GM20000 (cell line): ENCODE results near the gene AP1AR.

Source experiments
- DNase-seq: peaks from one replicate; pipeline ENCODE4 v3.0.0; 2012; ENCODE audit warnings: low spot score
- CTCF ChIP-seq: IDR thresholded peaks from 2 replicates; pipeline ENCODE4 v1.5.1; 2012; ENCODE audit warnings: mild to moderate bottlenecking, control low read depth; ENCODE audit errors: extremely low read depth, missing control alignments

The AP1AR gene

DNA sequence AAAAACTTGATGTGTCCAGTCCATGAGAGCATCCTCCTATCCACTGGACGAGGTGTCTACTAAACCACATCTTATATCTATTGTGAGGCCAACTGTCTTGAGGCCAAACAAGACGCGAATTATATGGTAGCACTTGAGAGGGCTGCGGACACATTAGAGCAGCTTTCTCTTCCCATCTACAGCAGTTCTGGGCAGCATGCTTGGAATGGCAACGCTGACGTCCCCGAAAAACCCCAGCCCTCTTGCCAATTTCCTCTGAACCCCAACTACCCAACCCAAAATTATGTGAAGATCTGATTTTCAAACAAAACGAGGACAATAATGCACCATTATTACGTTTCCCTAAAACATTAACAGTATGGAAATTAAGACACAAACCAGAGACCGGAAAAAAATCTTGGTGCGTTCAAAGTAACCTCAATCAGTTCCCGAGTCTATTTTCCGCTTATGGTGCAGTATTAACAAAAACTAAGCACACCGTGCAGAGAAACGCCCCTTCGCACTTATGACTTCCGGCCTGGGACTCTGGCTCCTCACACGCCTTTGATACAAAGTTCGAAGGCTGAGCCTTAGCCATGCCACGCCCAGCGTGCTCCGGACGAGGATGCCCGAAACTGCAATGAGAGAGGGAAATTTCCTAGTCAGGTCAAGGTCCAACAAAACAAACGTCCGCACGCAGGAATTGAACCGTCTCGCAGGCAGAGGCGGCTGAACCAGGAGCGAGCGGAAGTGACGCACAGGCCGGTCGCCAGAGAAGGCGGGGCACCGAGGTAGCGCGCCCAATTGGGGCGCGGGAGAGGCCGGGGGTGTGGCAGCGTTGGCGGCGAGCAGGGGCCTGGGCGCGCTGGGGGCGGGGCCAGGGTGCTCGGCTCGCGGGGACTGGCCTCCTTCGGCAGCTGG, 458 bp upstream of the AP1AR start:
- no peak for TF ChIP-seq CTCF
- DNase-seq, result peak; percentile 97

GRCh38 chr4:112234952-112235609, 3.5 kb downstream of the AP1AR start:
- peak; percentile 52 for DNase-seq
- TF ChIP-seq CTCF, result peak; percentile 46

DNA sequence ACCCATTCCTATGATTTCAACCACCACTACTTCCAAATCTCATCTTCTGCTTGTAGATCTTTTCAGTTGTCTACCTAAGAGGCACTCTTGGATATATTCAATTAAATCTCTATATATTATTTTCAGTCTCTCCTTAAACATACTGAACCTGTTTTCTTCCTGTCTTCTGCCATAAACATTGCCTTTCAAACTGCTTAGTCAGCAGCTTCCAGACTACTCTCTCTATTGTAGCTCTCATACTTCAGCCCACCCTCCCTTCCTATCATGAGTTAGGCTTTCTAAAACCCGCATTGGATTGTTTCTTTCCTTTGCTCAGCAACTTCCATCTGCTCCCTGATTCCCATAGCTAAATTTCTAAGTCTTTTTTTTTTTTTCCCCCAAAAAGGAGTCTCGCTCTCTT, 4.5 kb downstream of the AP1AR start:
- DNase-seq, result no peak
- no peak for TF ChIP-seq CTCF

DNA sequence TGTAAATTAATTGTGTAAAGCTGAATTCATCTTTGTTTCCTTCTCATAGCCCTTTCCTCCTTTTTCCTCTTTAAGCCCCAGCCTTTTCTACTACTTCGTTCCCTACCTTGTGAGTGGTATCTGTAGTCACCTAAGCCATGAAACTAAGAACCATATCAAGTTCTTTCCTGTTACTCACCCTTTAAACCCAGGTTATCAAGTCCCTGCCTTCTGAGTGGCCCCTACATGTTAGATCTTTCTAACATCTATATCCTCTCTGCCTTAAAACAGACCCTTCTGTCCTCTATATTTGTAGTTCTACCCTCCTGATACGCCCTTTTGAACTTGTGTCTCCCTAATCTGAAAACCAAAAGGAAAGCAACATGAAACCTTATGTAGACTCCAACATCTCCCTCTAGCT, 7.2 kb downstream of the AP1AR start:
- TF ChIP-seq CTCF, result no peak
- DNase-seq, result no peak

GRCh38 chr4:112245383-112245782, 13.8 kb downstream of the AP1AR start:
- no peak for DNase-seq
- TF ChIP-seq CTCF, result no peak

DNA sequence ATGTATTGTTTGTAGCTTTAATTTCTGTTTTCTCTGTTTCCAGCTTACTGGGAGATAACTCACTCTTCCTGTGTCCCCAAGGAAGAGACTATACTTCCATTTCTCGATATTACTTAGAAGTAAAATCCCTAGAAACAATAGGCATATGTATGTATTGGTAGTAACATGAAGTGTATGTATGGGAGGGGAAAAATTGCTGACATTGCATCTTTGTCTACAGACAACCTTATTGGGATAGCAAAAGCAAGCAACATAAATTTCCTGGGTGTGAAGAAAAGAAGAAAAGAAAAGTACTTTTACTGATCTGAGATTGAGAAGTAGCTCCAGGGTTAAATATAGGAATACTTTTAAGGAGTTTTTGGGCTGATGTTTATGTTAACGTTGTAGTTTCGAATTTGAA, 15.4 kb downstream of the AP1AR start:
- no peak for TF ChIP-seq CTCF
- no peak for DNase-seq

DNA sequence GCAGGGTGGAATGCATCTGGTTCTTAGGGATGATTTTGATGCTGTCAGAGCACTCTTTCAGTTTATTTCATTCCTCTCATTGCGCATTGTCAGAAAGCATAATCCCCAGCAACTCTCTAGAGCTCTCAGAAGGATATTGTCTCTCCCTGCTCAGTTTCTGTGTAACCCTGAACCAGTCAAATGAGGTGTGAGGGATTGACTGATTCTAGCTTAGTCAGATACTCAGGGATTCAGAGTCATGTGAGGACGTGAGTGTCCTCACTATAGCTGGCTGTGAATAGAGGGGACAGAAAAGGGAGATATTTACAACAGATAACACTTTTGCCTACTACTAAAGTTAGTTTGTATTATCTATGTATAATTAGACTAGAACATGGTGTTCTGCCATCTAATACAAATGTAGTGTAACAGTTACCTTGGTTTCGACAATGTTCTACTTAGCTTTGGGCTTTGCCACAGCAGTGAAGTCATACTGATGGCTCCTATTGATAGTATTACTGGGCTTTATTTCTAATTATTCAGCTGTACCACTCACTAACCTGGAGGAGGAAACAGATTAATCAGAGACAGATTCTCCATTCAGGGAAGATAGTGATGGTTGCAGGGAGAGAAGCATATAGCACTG, 19.5 kb downstream of the AP1AR start:
- TF ChIP-seq CTCF, result no peak
- DNase-seq, result no peak
